Activated CD4-positive, alpha-beta T cell treated with anti-CD3 and anti-CD28 coated beads, Interleukin-2, Interleukin-4, amounts not matched to agents 100 ng/mL and 50 ng/mL, durations not matched to agents 16 hours and 8 hours (primary cell): Measurements from ENCODE around the gene YPEL3.

Source experiments
- DNase-seq: peaks from one replicate; pipeline ENCODE4 v3.0.0-alpha.2; 2020; ENCODE audit warnings: low spot score

Gene YPEL3

GRCh38 chr16:30068750-30069610 lies 27.0 kb downstream of the YPEL3 start:
- peak; percentile 45 for DNase-seq

- DNase-seq = no peak
Measured at GRCh38 chr16:30068333-30068732, 27.7 kb downstream of the YPEL3 start.

- no peak for DNase-seq
Measured at GRCh38 chr16:30067584-30067916, 28.5 kb downstream of the YPEL3 start.

- no peak for DNase-seq
Measured at GRCh38 chr16:30066761-30067583, 29.0 kb downstream of the YPEL3 start.

GRCh38 chr16:30065943-30066760 lies 29.9 kb downstream of the YPEL3 start:
- no peak for DNase-seq

- peak; percentile 97 for DNase-seq
Measured at GRCh38 chr16:30065102-30065942, 30.7 kb downstream of the YPEL3 start, which contains the start of gene ALDOA. TSS of gene ALDOA (plus strand) at chr16:30065760. CDS start at chr16:30066898, 1,138 bp downstream.

GRCh38 chr16:30064729-30065101 lies 31.3 kb downstream of the YPEL3 start:
- no peak for DNase-seq

- peak; percentile 78 for DNase-seq
Measured at GRCh38 chr16:30063893-30064728, 31.9 kb downstream of the YPEL3 start.

GRCh38 chr16:30063278-30063892 lies 32.6 kb downstream of the YPEL3 start:
- DNase-seq = no peak

- DNase-seq = no peak
Measured at GRCh38 chr16:30060836-30061554, 35.0 kb downstream of the YPEL3 start.

- DNase-seq = no peak
Measured at GRCh38 chr16:30060346-30060745, 35.7 kb downstream of the YPEL3 start.

GRCh38 chr16:30054959-30055553 lies 41.0 kb downstream of the YPEL3 start:
- DNase-seq = peak; percentile 55

- DNase-seq = no peak
Measured at GRCh38 chr16:30054451-30054850, 41.6 kb downstream of the YPEL3 start.

GRCh38 chr16:30053376-30054015 lies 42.5 kb downstream of the YPEL3 start:
- no peak for DNase-seq

GRCh38 chr16:30052671-30053372 lies 43.2 kb downstream of the YPEL3 start:
- DNase-seq = peak; percentile 94

- DNase-seq = no peak
Measured at GRCh38 chr16:30051518-30051917, 44.5 kb downstream of the YPEL3 start.

- no peak for DNase-seq
Measured at GRCh38 chr16:30049871-30050270, 46.1 kb downstream of the YPEL3 start.

GRCh38 chr16:30046588-30046987 lies 49.4 kb downstream of the YPEL3 start:
- no peak for DNase-seq
